Thyroid gland (tissue), 4 donors: ENCODE measurements around the gene OR3A1.

ENCODE experiments used
- CTCF ChIP-seq, 6 experiments: fragments of 200-600 bp in 3 of 6; fragments of 450-650 bp in 3 of 6; sonication (generic) in 3 of 6; IDR thresholded peaks; one replicate each; pipeline ENCODE4 v1.5.1; 2016 to 2019; ENCODE audit warnings: antibody characterized with exemption in 6 of 6, mild to moderate bottlenecking in 2 of 6, inconsistent platforms in 1 of 6, moderate library complexity in 1 of 6
- POLR2A ChIP-seq, 2 donors: fragments of 450-650 bp; IDR thresholded peaks; one replicate each; pipeline ENCODE4 v1.6.1; 2017; ENCODE audit warnings: antibody characterized with exemption in 2 of 2, mild to moderate bottlenecking in 2 of 2, moderate library complexity in 1 of 2

GRCh38 chr17:3316836-3317235, 18.7 kb upstream of the OR3A1 start:
- TF ChIP-seq CTCF (IDR thresholded peaks at IDR 0.05) (no peak), POLR2A (IDR thresholded peaks at IDR 0.05) (no peak)
